Measurements from ENCODE around the gene SLC1A5. TPM values are rescaled to one million over a fixed set of nuclear protein-coding genes. Genes with fewer than 3 reads are reported as not detected.

The SLC1A5 gene
- 10 to 100 TPM; 11.2 to 23.1 (median 18.9) TPM for total RNA-seq
- total RNA-seq (2013) = 17.7 TPM

GRCh38 chr19:46788262-46788967 lies at the start of gene SLC1A5:
SLC1A5 (minus strand) TSS chr19:46788594; CDS start chr19:46787965, 629 bp downstream.
- peaks cover 53 to 68% of the 10 kb centered on the region in 2 donors for H3K4me1 Mint-ChIP-seq
- intact Hi-C loops (cut with micrococcal nuclease) = no loop called here
- H3K36me3 ChIP-seq (ENCODE audit: control insufficient read depth, insufficient read depth, low read length) = no peaks in the 10 kb centered on the region
- peak; percentile 69 to 89 (median 84) for ATAC-seq
- H3K27ac Mint-ChIP-seq = peak within 1 kb of the TSS; percentile 92 to 99
- peak within 1 kb of the TSS; percentile 40 for H3K27ac ChIP-seq (ENCODE audit: low read length)
- H3K9me3 Mint-ChIP-seq = no peaks in the 10 kb centered on the region
- H3K4me1 ChIP-seq (ENCODE audit: control insufficient read depth, insufficient read depth, low read length) = peaks cover 65% of the 10 kb centered on the region
- WGBS (ENCODE audit: insufficient coverage) = under 1% methylated on average over 46 of the region's 46 CpGs
- no peaks in the 10 kb centered on the region for H3K36me3 Mint-ChIP-seq
- no peaks in the 10 kb centered on the region for H3K9me3 ChIP-seq (ENCODE audit: control insufficient read depth, insufficient read depth, low read length)
- DNase-seq = peak; percentile 86 to 97
- H3K4me3 ChIP-seq (ENCODE audit: low read length) = peak within 1 kb of the TSS; percentile 75
- H3K27me3 Mint-ChIP-seq (ENCODE audit: low read depth in 2 of 2) = no peaks in the 10 kb centered on the region
- peak within 1 kb of the TSS; percentile 95 for H3K4me3 Mint-ChIP-seq
- H3K27me3 ChIP-seq (ENCODE audit: control insufficient read depth, insufficient read depth, low read length) = no peaks in the 10 kb centered on the region
- TF ChIP-seq, protein P1, sequence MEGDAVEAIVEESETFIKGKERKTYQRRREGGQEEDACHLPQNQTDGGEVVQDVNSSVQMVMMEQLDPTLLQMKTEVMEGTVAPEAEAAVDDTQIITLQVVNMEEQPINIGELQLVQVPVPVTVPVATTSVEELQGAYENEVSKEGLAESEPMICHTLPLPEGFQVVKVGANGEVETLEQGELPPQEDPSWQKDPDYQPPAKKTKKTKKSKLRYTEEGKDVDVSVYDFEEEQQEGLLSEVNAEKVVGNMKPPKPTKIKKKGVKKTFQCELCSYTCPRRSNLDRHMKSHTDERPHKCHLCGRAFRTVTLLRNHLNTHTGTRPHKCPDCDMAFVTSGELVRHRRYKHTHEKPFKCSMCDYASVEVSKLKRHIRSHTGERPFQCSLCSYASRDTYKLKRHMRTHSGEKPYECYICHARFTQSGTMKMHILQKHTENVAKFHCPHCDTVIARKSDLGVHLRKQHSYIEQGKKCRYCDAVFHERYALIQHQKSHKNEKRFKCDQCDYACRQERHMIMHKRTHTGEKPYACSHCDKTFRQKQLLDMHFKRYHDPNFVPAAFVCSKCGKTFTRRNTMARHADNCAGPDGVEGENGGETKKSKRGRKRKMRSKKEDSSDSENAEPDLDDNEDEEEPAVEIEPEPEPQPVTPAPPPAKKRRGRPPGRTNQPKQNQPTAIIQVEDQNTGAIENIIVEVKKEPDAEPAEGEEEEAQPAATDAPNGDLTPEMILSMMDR (IDR thresholded peaks at IDR 0.05) = no peak

- Mint-ChIP-seq H3K4me3 (no peak overlapping the region), H3K36me3 (no peaks in the 10 kb centered on the region), H3K4me1 (peaks cover 0 to 6% of the 10 kb centered on the region in 2 donors), H3K27ac (no peak overlapping the region), H3K27me3 (ENCODE audit: low read depth in 2 of 2) (no peaks in the 10 kb centered on the region), H3K9me3 (no peaks in the 10 kb centered on the region)
- no peak overlapping the region for H3K4me3 ChIP-seq (ENCODE audit: low read length)
- no peaks in the 10 kb centered on the region for H3K27me3 ChIP-seq (ENCODE audit: control insufficient read depth, insufficient read depth, low read length)
- 93% methylated on average over 20 of the region's 20 CpGs for WGBS (ENCODE audit: insufficient coverage)
- H3K4me1 ChIP-seq (ENCODE audit: control insufficient read depth, insufficient read depth, low read length) = peaks cover 6% of the 10 kb centered on the region
- TF ChIP-seq, protein P1 (IDR thresholded peaks at IDR 0.05) = no peak
- ATAC-seq = no peak
- H3K9me3 ChIP-seq (ENCODE audit: control insufficient read depth, insufficient read depth, low read length) = no peaks in the 10 kb centered on the region
- H3K27ac ChIP-seq (ENCODE audit: low read length) = no peak overlapping the region
- intact Hi-C loops (cut with micrococcal nuclease) = no loop called here
- H3K36me3 ChIP-seq (ENCODE audit: control insufficient read depth, insufficient read depth, low read length) = peaks cover 30% of the 10 kb centered on the region
- DNase-seq = no peak
Measured at GRCh38 chr19:46838160-46838559, 49.8 kb upstream of the SLC1A5 start.

GRCh38 chr19:46834984-46835383 lies 46.6 kb upstream of the SLC1A5 start:
- Mint-ChIP-seq H3K27me3 (ENCODE audit: low read depth in 2 of 2) (peaks cover 0 to 4% of the 10 kb centered on the region in 2 donors), H3K9me3 (no peaks in the 10 kb centered on the region), H3K36me3 (no peaks in the 10 kb centered on the region), H3K27ac (no peak overlapping the region), H3K4me3 (no peak overlapping the region), H3K4me1 (no peaks in the 10 kb centered on the region)
- no peaks in the 10 kb centered on the region for H3K4me1 ChIP-seq (ENCODE audit: control insufficient read depth, insufficient read depth, low read length)
- peaks cover 15% of the 10 kb centered on the region for H3K36me3 ChIP-seq (ENCODE audit: control insufficient read depth, insufficient read depth, low read length)
- no peaks in the 10 kb centered on the region for H3K27me3 ChIP-seq (ENCODE audit: control insufficient read depth, insufficient read depth, low read length)
- intact Hi-C loops (cut with micrococcal nuclease) = no loop called here
- H3K4me3 ChIP-seq (ENCODE audit: low read length) = no peak overlapping the region
- TF ChIP-seq, protein P1 (IDR thresholded peaks at IDR 0.05) = no peak
- WGBS (ENCODE audit: insufficient coverage) = 92% methylated on average over 6 of the region's 6 CpGs
- no peak for ATAC-seq
- no peak overlapping the region for H3K27ac ChIP-seq (ENCODE audit: low read length)
- DNase-seq = no peak
- H3K9me3 ChIP-seq (ENCODE audit: control insufficient read depth, insufficient read depth, low read length) = no peaks in the 10 kb centered on the region

- Mint-ChIP-seq H3K27ac (no peak overlapping the region), H3K4me3 (no peak overlapping the region), H3K36me3 (no peaks in the 10 kb centered on the region), H3K4me1 (no peaks in the 10 kb centered on the region), H3K27me3 (ENCODE audit: low read depth in 2 of 2) (peaks cover 0 to 4% of the 10 kb centered on the region in 2 donors), H3K9me3 (no peaks in the 10 kb centered on the region)
- TF ChIP-seq, protein P1 (IDR thresholded peaks at IDR 0.05) = no peak
- Histone ChIP-seq H3K27ac (ENCODE audit: low read length) (no peak overlapping the region), H3K4me3 (ENCODE audit: low read length) (no peak overlapping the region), H3K36me3 (ENCODE audit: control insufficient read depth, insufficient read depth, low read length) (peaks cover 7% of the 10 kb centered on the region), H3K9me3 (ENCODE audit: control insufficient read depth, insufficient read depth, low read length) (no peaks in the 10 kb centered on the region), H3K27me3 (ENCODE audit: control insufficient read depth, insufficient read depth, low read length) (no peaks in the 10 kb centered on the region), H3K4me1 (ENCODE audit: control insufficient read depth, insufficient read depth, low read length) (no peaks in the 10 kb centered on the region)
- ATAC-seq (no peak), DNase-seq (no peak)
- intact Hi-C loops (cut with micrococcal nuclease) = no loop called here
- WGBS (ENCODE audit: insufficient coverage) = 96% methylated on average over 5 of the region's 5 CpGs
Measured at GRCh38 chr19:46834121-46834520, 45.7 kb upstream of the SLC1A5 start.

Measured in natural killer cell (primary cell).